Measurements from ENCODE around the gene GABRP. TPM values are rescaled to one million over a fixed set of nuclear protein-coding genes. Genes with fewer than 3 reads are reported as not detected.
"Not testable (repeated sequence)": the region's sequence is repeated elsewhere in the genome, so short reads cannot be mapped to it uniquely, and the experiment has no call there.

Gene GABRP
- total and polyA plus RNA-seq, 9 donors, result 0.13 to 3.9 (median 0.24) TPM; not detected in 2

DNA sequence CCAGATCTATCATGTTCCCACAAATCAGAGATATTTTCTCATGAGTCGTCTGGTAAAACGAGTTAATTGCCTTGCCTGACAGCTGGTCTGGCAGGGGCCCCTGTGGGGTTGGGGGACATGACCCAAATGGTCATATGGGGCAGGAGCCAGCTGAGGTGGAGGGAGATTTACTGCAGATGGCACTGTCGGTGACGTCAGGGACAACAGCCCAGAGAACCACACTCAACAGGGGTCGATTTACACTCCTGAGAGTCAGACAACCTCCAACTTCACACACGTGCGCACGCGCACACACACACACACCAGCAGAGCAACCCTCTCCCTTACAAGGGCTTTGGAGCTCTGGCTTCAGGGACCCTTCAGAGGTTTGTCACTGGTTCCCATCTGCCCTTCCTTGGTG, 23.4 kb upstream of the GABRP start:
- Histone ChIP-seq H3K27me3 (no peaks in the 10 kb centered on the region), H3K9me3 (no peaks in the 10 kb centered on the region), H3K36me3 (no peaks in the 10 kb centered on the region), H3K4me1 (ENCODE audit: insufficient read depth) (no peaks in the 10 kb centered on the region), H3K4me3 (no peak overlapping the region), H3K27ac (no peak overlapping the region)
- no peak for TF ChIP-seq EP300 (IDR thresholded peaks at IDR 0.05)
- no peak for TF ChIP-seq POLR2A (IDR thresholded peaks at IDR 0.05)
- no peak for TF ChIP-seq CTCF (IDR thresholded peaks at IDR 0.05)
- DNase-seq, result no peak
- 45 to 69% (median 59%) methylated on average over 9 of the region's 9 CpGs for WGBS, 3 donors
- intact Hi-C loops (cut with DNase I), result no loop called here

DNA sequence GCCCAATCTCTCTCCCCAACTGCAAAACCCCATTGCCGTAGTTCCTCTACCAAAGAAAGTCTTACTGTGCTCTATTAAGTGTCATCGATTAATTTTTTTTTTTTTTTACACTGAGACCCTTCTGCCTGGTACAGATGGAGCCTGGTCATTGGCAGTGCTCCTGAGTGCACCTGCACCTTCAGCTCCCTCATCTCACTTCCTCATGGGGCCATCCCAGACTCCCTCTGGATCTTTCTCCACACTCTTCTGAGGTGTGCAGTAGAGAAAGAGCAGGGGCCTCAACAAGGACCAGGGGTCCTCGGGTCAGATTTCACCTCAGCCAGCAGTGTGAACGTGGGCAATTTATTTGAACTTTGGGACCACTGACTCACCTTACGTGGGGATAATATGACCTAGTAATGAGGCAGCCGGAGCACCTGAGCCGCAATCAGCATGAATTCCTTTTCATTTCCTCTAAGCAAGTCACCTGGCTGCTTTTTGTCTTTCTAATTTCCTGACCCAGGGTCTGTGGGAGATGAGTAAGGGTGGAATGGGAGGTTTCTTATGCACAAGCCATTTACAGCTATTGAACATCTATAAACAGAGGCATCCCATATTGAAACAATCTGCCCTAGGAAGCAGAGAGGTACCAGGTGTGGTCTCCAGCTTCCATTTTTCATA, 22.3 kb upstream of the GABRP start:
- Histone ChIP-seq H3K4me1 (ENCODE audit: insufficient read depth) (no peaks in the 10 kb centered on the region), H3K27me3 (no peaks in the 10 kb centered on the region), H3K27ac (no peak overlapping the region), H3K4me3 (no peak overlapping the region), H3K9me3 (no peaks in the 10 kb centered on the region), H3K36me3 (no peaks in the 10 kb centered on the region)
- no peak for DNase-seq
- 70 to 77% (median 71%) methylated on average over 7 of the region's 7 CpGs for WGBS, 3 donors
- intact Hi-C loops (cut with DNase I), result no loop called here
- TF ChIP-seq CTCF (IDR thresholded peaks at IDR 0.05), result no peak
- TF ChIP-seq EP300 (IDR thresholded peaks at IDR 0.05), result no peak
- no peak for TF ChIP-seq POLR2A (IDR thresholded peaks at IDR 0.05)

GRCh38 chr5:170761708-170762066, 21.8 kb upstream of the GABRP start:
- H3K9me3 ChIP-seq, result no peaks in the 10 kb centered on the region
- no peaks in the 10 kb centered on the region for H3K36me3 ChIP-seq
- no peak for TF ChIP-seq EP300 (IDR thresholded peaks at IDR 0.05)
- TF ChIP-seq POLR2A (IDR thresholded peaks at IDR 0.05), result no peak
- TF ChIP-seq CTCF (IDR thresholded peaks at IDR 0.05), result no peak
- no peaks in the 10 kb centered on the region for H3K27me3 ChIP-seq
- intact Hi-C loops (cut with DNase I), result no loop called here
- H3K4me1 ChIP-seq (ENCODE audit: insufficient read depth), result no peaks in the 10 kb centered on the region
- no peak overlapping the region for H3K27ac ChIP-seq
- 78 to 85% (median 79%) methylated on average over 6 of the region's 6 CpGs for WGBS, 3 donors
- no peak overlapping the region for H3K4me3 ChIP-seq
- no peak for DNase-seq

DNA sequence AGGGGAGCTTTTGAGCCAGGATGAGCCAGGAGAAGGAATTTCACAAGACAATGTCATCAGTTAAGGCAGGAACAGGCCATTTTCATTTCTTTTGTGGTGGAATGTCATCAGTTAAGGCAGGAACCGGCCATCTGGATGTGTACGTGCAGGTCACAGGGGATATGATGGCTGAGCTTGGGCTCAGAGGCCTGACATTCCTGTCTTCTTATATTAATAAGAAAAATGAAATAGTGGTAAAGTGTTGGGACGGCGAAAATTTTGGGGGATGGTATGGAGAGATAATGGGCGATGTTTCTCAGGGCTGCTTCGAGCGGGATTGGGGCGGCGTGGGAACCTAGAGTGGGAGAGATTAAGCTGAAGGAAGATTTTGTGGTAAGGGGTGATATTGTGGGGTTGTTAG, 21.2 kb upstream of the GABRP start:
- H3K27me3 ChIP-seq; H3K4me3 ChIP-seq; intact Hi-C loops (cut with DNase I); H3K27ac ChIP-seq; H3K4me1 ChIP-seq (ENCODE audit: insufficient read depth); DNase-seq; H3K36me3 ChIP-seq; H3K9me3 ChIP-seq: not testable (repeated sequence)
- WGBS, 3 donors, result 81 to 93% (median 86%) methylated on average over 9 of the region's 9 CpGs

DNA sequence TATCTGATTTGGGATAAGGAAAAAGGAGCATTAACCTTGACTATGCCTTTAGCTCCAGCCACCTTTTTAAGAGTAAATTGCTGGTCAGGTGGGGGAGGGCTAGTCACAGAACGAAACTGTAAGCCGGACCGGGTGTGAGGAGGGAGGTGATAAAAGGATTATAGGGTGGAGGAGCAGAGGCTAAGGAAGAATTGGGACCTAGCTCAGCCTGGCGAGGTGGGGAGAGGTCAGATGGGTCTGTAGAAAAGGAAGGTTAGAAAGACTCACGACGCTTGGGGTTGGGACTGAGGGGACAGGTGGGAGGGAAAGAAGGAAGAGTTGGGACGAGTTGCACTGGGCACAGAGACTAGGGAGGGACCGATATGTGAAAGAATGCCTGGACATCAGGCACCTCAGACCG, 17.7 kb upstream of the GABRP start:
- H3K4me3 ChIP-seq; H3K9me3 ChIP-seq; H3K27ac ChIP-seq; H3K36me3 ChIP-seq; H3K27me3 ChIP-seq; H3K4me1 ChIP-seq (ENCODE audit: insufficient read depth); DNase-seq; intact Hi-C loops (cut with DNase I): not testable (repeated sequence)
- 48 to 60% (median 54%) methylated on average over 9 of the region's 9 CpGs for WGBS, 3 donors
